NK-92 (cell line): ENCODE results near the gene GCG.

Experiments used
- DNase-seq: peaks from one replicate; lab custom pipeline; 2025; ENCODE audit not compliant: unreplicated experiment; lab: John Stamatoyannopoulos, UW

The GCG gene

GRCh38 chr2:162152147-162152546, at the start of gene GCG:
Gene GCG, minus strand, starts transcription at chr2:162152247. Its CDS starts 3,069 bp downstream, at chr2:162149178.
- DNase-seq: no peak

GRCh38 chr2:162200636-162201035, 48.6 kb upstream of the GCG start:
- no peak for DNase-seq

DNA sequence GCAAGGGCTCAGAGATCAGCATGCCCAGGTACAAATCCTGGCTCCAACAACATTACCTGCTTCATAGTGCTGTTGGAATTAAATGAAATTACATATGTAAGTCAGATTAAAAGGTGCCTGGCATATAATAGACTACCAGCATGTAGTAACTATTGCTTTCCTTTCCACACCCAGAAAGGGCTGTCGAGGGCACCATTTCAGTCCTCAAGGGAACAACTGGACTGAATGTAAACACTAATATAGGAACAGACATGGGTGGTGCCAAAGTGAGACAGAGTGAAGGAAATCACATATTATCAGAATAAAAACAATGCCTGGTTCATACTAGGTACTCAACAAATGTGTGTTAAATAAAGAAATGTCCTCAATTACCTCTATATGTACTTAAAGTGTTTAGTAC, 47.9 kb upstream of the GCG start:
- DNase-seq: no peak

DNA sequence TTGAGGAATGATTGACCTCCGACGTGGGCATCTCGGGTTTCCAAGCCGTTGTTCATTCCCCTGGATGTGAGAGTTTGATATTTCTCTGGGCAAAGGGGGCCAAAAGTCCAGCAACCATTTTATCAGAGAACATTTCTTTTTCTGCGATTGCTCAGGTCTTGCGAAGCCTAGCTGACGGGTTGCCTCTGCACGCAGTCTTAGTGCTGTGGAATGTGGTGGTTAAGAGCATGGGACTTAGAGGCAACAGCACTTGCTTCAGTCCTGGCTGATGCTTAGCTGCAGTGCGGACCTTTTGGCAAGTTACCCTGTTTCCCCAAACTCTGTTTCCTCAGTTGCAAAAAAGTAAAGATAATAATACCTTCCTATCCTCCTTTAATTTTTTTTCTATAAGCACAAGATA, 46.2 kb upstream of the GCG start:
- no peak for DNase-seq

- no peak for DNase-seq
These were observed 45.2 kb upstream of the GCG start for GRCh38 chr2:162197069-162197825.

DNA sequence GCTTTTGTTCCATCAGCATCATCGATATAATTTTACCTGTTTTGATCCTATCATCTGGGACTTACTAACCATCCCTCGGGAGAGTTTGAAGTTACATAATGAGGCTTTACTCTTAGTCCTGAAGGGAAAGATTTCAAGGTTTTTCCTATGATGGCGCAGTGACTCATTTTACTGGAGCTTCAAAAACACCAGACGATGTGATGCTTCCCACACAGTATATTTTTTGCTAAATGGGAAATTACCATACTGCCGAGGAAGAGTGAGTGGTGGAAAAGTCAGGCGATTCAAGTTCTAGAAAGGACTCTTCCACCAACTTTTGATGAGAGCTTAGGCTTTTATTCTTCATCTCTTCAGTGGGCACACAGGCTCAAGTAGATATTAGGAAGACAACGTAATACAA, 44.6 kb upstream of the GCG start:
- DNase-seq: no peak

- DNase-seq: no peak
These were observed 36.4 kb upstream of the GCG start for GRCh38 chr2:162188451-162188850.

DNA sequence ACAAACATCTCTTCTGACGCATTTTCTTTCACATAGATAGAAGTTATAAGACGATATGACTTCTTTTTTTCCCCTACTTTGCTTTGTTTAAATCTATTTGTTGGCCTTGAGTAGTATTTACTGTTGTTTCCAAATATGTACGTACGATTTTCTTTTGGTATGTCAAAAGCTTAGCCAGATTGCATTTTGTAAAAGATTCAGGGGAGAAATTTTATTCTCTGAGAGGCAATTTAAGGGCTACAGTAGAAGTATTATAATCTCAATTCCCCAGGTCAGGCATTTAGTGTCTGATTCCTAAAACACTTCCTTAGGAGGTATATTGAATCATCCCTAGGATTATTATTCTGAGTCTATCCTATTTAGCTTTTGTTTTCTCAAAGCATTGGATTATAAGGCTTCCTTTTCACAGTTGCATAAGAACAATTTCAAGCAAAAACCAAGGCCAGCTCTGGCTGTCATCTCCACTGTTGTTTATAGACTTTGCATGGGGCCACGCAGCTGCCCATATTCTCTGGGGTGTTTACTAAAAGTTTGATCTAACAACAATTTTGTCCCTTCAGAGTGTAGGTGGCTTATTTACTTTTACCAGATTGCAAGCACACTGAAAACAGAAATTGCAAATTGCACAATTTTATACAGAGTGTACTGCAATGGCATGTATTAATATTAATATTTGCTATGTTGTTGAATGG, 33.6 kb upstream of the GCG start:
- no peak for DNase-seq

DNA sequence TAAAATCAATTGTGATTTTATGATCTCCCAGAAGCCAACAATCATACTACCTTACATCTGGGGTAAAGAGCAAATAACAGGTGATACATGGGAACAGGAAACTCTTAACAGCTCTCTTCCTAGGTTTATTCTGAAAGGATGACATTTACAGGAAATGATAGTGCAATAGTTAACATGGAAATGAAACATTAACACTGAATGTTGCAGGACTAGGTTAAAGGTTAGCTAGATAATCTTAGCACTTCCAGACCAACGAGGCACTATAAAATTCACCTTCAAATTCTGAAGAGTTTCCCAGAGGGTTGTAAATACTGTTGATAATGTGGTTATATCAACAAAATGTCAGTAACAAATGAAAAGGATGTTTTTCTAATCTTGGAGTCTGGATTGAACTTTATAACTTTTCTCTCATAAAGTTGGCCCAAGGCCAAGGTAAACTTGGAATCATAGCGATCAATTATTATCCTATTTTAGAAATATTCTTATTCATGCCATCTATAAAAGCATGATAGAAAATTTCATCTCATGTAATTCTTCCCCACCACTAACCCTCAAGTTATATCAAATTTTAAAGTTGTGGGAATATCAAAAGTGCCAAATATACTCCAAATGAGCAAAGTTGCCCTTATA, 32.9 kb upstream of the GCG start:
- no peak for DNase-seq

GRCh38 chr2:162184359-162184758, 32.3 kb upstream of the GCG start:
- no peak for DNase-seq

DNA sequence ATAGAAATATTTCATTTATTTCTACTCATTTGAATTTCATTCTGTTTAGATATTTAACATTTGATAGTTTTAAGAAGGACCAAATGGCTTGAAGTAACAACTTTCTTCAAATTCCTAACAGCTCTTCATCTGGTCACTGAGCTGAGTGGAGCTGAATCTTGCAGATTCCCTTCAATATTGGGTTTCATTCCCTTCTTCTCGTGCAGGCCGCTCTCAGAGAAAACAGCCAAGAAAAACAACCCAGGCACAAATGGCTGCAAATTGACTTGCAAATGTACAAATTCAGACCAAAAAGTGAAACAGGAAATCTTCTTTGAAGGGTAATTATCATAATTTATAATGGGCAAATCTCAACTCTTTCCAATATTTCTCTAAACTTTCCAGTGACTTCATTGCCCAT, 30.3 kb upstream of the GCG start:
- DNase-seq: no peak

GRCh38 chr2:162177301-162177700, 25.3 kb upstream of the GCG start:
- DNase-seq: no peak

DNA sequence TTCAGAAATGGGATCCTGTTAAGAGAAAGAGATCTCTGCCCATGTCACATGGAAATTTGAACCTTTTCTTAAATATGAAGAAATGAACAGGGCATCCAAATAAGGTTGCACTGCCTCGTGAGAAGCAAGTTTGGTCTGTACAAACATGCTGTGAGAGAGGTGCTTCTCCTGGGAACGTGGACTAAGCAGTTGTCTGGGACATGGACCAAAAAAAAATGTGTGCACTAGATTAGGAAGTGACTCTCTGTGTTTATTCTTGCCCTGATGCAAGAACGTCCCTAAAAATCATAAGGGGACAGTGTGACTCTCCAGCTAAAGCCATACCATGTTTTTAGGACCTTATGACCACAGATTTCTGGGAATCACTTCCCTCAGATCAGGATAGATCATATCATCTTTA, 23.7 kb upstream of the GCG start:
- DNase-seq: no peak

DNA sequence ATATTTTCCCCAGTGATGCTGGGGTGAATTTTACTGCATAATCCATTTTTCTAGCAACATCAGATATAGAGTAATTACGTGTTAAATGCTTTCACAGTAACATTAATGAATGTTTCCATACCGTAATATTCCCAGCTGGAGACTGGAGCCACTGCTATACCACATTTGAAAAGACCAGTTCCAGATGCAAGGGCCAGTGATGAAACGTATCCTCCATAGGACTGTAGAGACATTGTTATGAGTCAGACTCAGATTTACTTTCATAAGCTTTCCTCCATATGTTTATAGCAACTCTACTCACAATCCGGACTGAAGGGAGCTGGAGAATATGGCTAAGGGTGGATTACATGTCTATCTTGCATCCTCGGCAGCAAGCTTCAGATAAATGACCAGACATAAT, 22.7 kb upstream of the GCG start:
- no peak for DNase-seq

- DNase-seq: no peak
These were observed 20.8 kb upstream of the GCG start for GRCh38 chr2:162172802-162173370.

GRCh38 chr2:162166745-162167144, 14.7 kb upstream of the GCG start:
- DNase-seq: no peak

DNA sequence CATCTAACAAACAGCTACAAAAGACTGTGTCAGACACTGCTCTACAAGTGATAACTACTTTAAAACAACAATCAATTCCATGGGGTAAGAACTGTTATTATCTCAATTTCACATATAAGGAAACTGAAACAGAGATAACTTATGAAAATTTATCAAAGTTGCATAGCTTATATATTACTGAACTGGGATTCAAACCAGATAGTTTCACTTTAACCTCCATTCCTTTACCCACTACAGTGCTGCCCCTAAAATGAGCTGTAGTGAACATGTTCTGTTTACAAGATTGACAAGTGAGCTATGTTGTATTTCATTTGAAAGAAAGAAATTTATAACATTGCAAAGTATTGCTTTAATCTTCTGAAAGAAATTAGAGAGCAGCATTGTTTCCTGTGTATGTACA, 14.1 kb upstream of the GCG start:
- no peak for DNase-seq

DNA sequence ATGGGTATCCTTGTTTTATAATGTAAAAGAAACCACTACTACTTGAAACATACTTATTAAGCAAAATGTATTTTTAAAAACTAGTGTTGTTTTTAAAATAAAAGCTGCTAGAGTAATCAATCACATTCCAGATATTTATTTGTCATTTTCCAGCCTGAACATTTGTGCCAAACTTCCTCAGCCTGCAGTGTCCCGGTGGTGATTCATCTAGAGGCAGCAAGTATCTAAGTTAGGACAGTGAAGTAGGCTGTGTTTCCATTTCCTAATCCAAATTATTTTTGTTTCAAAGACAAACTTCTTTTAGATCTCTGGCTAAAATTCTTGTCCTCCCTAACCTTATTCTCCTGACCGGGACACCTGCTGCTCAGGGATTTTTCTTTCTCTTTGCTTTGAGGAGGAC, 12.8 kb upstream of the GCG start:
- DNase-seq: no peak

DNA sequence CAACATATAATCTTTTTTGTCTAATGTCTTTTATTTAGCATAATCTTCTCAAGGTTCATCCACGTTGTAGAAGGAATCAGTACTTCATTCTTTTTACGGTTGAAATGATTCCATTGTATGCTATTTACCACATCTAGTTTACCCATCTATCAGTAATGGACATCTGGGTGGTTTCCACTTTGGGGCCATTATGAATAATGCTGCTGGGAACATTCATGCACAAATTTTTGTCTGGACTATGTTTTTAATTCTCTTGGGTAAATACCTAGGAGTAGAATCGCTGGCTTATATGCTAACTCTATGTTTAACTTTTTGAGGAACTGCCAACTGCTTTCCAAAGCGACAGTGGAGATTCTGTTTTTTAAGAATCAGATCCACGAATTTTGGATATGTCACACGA, 7.4 kb upstream of the GCG start:
- DNase-seq: no peak

GRCh38 chr2:162156149-162156548, 4.1 kb upstream of the GCG start:
- no peak for DNase-seq

DNA sequence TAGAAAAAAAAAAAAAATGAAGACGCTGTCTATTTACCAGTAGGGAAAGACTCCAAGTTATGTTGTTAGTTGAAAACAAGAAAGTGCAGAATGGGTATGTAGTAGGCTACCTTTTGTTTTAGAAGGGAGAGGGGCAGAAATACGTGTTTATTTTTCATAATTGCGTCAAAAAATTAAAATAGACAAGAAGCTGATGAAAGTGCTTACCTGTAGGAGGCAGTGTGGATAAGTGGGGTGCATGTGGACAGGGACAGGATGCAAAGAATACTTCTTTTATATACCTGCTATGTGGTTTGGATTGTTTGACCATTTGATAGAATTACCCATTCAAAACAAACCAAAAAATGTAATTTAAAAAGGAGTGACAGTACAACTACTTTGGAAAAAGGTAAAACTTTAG, 3.0 kb upstream of the GCG start:
- no peak for DNase-seq

DNA sequence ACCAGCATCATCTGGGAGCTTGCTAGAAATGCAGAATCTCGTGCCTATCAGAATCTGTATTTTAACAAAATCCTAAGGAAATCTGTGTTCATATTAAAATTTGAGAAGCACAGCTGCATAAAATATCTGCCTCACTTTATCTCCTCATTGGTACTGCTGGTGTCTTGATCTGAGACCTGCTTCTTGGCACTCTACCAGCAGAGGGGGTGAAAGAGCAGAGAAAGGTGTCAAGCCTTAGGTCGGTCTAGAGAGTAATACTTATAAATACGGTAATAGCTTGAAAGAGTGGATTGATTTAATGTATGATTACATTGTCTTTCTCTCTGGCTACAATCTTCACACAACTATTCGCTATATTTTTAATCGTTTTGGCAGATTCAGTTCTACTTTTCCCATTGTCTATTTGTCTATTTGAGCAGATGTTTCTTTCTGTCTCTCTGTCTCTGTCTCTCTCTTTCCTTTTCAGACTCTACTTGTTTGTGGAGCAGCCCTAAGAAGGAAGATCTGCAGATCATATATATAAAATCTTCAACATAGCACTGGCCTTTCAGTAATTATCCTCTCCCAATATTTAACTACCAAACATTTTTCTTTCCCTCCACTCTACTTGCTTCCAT, 1.7 kb upstream of the GCG start:
- DNase-seq: no peak
